Trophoblast cell (in vitro differentiated cells and primary cell): ENCODE measurements around the gene TLE1.

Experiments
- DNase-seq, 2 donors: peaks; one replicate each; pipeline ENCODE4 v3.0.0-alpha.2; 2016
- H2AFZ ChIP-seq: 2 replicates; pipeline ENCODE4 v1.6.1; 2013; ENCODE audit warnings: low read length, moderate library complexity, mild to moderate bottlenecking; ENCODE audit not compliant: insufficient read depth, poor library complexity
- H2AK5ac ChIP-seq: 2 replicates; pipeline ENCODE4 v1.6.1; 2013; ENCODE audit warnings: mild to moderate bottlenecking, low read length
- H2BK120ac ChIP-seq: 2 replicates; pipeline ENCODE4 v1.6.1; 2013; ENCODE audit warnings: low read length, mild to moderate bottlenecking, moderate library complexity; ENCODE audit not compliant: insufficient read depth, poor library complexity
- H2BK12ac ChIP-seq: 2 replicates; pipeline ENCODE4 v1.6.1; 2013; ENCODE audit warnings: mild to moderate bottlenecking, low read length, moderate library complexity
- H2BK5ac ChIP-seq: 2 replicates; pipeline ENCODE4 v1.6.1; 2013; ENCODE audit warnings: low read length, low read depth, moderate library complexity, mild to moderate bottlenecking; ENCODE audit not compliant: poor library complexity
- H3K14ac ChIP-seq: 2 replicates; pipeline ENCODE4 v1.6.1; 2013; ENCODE audit warnings: mild to moderate bottlenecking, low read length
- H3K18ac ChIP-seq: 2 replicates; pipeline ENCODE4 v1.6.1; 2013; ENCODE audit warnings: mild to moderate bottlenecking, low read length
- H3K23ac ChIP-seq: 2 replicates; pipeline ENCODE4 v1.6.1; 2013; ENCODE audit warnings: low read length
- H3K27ac ChIP-seq: 2 replicates; pipeline ENCODE4 v1.5.1; 2013; ENCODE audit warnings: low read depth, mild to moderate bottlenecking, inconsistent platforms, low read length, moderate library complexity
- H3K27me3 ChIP-seq: 2 replicates; pipeline ENCODE4 v1.6.1; 2013; ENCODE audit warnings: inconsistent platforms, mild to moderate bottlenecking, low read length, moderate library complexity; ENCODE audit not compliant: insufficient read depth
- H3K36me3 ChIP-seq, 2 experiments: 1 replicate in 1 of 2; 2 replicates in 1 of 2; pipeline ENCODE4 v1.6.1; 2013; ENCODE audit warnings: low read length in 2 of 2, mild to moderate bottlenecking in 2 of 2, moderate library complexity in 1 of 2; ENCODE audit not compliant: insufficient read depth in 2 of 2, control insufficient read depth in 1 of 2
- H3K4ac ChIP-seq: 2 replicates; pipeline ENCODE4 v1.6.1; 2013; ENCODE audit warnings: low read depth, mild to moderate bottlenecking, low read length, moderate library complexity
- H3K4me1 ChIP-seq, 2 experiments: 1 replicate in 1 of 2; 2 replicates in 1 of 2; pipeline ENCODE4 v1.6.1; 2013; ENCODE audit warnings: low read length in 2 of 2, mild to moderate bottlenecking in 2 of 2, moderate library complexity in 1 of 2; ENCODE audit not compliant: insufficient read depth in 2 of 2, control insufficient read depth in 1 of 2
- H3K4me2 ChIP-seq: 2 replicates; pipeline ENCODE4 v1.6.1; 2013; ENCODE audit warnings: inconsistent platforms, mild to moderate bottlenecking, low read length, moderate library complexity
- H3K4me3 ChIP-seq: 2 replicates; pipeline ENCODE4 v1.5.1; 2013; ENCODE audit warnings: mild to moderate bottlenecking, low read depth, low read length, inconsistent platforms
- H3K79me1 ChIP-seq: one replicate; pipeline ENCODE4 v1.6.1; 2013; ENCODE audit warnings: low read length
- H3K79me2 ChIP-seq: 2 replicates; pipeline ENCODE4 v1.6.1; 2013; ENCODE audit warnings: low read length, mild to moderate bottlenecking; ENCODE audit not compliant: control insufficient read depth, insufficient read depth, poor library complexity
- H3K9ac ChIP-seq: 2 replicates; pipeline ENCODE4 v1.6.1; 2013; ENCODE audit warnings: mild to moderate bottlenecking, low read length
- H3K9me3 ChIP-seq: 2 replicates; pipeline ENCODE4 v1.6.1; 2013; ENCODE audit warnings: low read depth, mild to moderate bottlenecking, control low read depth, inconsistent platforms, low read length; ENCODE audit not compliant: insufficient read depth
- H4K12ac ChIP-seq: 2 replicates; pipeline ENCODE4 v1.6.1; 2013; ENCODE audit warnings: low read depth, mild to moderate bottlenecking, low read length, moderate library complexity
- H4K8ac ChIP-seq: 2 replicates; pipeline ENCODE4 v1.6.1; 2013; ENCODE audit warnings: low read depth, mild to moderate bottlenecking, low read length, moderate library complexity
- H4K91ac ChIP-seq: one replicate; pipeline ENCODE4 v1.6.1; 2013; ENCODE audit warnings: low read depth, mild to moderate bottlenecking, low read length, moderate library complexity
- WGBS: extraction: QIAGEN DNeasy Blood & Tissue Kit; methylation state at CpG from one replicate; pipeline ENCODE4 v1.1.7; 2013; ENCODE audit warnings: missing lambda C conversion rate; ENCODE audit not compliant: insufficient read length, insufficient coverage; ENCODE audit errors: extremely low coverage; 5-methylcytosine and 5-hydroxymethylcytosine counted together

TLE1 gene

DNA sequence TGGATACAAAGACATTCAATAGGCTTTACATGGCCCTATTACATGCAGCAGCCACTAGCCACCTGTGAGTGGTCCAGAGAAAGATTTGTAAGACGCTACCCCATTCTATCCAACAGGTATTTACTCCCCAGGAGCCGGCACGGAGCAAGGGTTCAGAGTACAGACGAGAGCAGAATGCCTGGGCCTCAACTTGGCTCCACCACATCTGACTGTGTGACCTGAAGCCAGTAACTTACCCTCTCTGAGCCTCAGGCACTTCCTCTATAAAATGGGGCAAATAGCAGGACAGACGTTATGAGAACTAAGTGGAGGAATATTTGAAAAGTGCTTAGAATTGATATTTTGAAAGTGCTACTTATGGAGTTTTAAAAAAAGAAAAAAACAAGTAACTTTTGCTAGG is 100.0 kb downstream of the TLE1 start:
- no CpG with 5 or more reads among the region's 5 CpGs for WGBS
- peaks cover 1% of the 10 kb centered on the region for H3K9me3 ChIP-seq
- no peak for DNase-seq
- no peak overlapping the region for H3K14ac ChIP-seq
- H3K4me3 ChIP-seq: no peak overlapping the region
- peaks cover 22 to 37% of the 10 kb centered on the region in 2 experiments for H3K36me3 ChIP-seq
- H3K79me1 ChIP-seq: peaks cover 7% of the 10 kb centered on the region
- peaks cover 2 to 5% of the 10 kb centered on the region in 2 experiments for H3K4me1 ChIP-seq
- H2AK5ac ChIP-seq: no peak overlapping the region
- H4K8ac ChIP-seq: no peak overlapping the region
- no peak overlapping the region for H4K91ac ChIP-seq
- no peak overlapping the region for H3K23ac ChIP-seq
- no peak overlapping the region for H2BK120ac ChIP-seq
- no peaks in the 10 kb centered on the region for H3K27me3 ChIP-seq
- H4K12ac ChIP-seq: no peak overlapping the region
- H2BK5ac ChIP-seq: no peak overlapping the region
- no peak overlapping the region for H3K4ac ChIP-seq
- no peak overlapping the region for H3K9ac ChIP-seq
- no peak overlapping the region for H2AFZ ChIP-seq
- no peaks in the 10 kb centered on the region for H3K79me2 ChIP-seq
- H3K27ac ChIP-seq: no peak overlapping the region
- H3K18ac ChIP-seq: no peak overlapping the region
- H2BK12ac ChIP-seq: no peak overlapping the region
- no peak overlapping the region for H3K4me2 ChIP-seq

DNA sequence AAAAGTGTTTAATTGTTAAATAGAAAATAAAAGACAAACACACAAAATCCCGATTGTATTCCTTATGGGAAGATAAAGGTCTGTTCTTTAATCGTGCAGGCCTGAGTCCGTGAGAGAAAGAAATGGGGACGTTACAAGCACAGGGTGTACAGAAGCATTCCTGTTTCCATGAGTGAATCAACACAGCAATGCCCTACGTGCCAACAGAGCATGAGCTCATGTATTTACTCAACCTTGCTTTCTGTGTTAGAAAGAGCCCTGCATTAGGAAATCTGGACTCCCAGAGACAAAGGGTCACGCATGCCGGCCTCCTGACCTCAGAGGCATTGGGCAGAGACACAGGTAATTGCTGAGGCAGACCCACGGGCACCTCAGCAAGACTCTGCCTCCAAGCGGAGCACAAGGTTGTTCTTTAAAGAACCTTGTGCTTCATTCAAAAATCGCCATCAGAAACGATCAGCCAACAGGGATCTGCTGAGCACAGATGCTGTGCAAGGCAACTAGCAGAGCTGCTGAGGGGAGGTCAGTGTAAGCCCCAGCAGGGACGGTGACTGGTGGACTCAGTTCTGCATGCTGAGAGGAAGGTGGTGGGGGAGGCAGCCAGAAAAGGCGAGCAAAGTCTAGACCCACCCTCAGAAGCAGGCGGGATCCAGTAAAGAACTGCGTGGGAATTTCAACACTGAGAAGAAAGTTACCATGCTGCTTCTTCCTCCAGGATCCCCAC is 101.0 kb downstream of the TLE1 start:
- Histone ChIP-seq H3K23ac (no peak overlapping the region), H4K12ac (no peak overlapping the region), H2BK12ac (no peak overlapping the region), H3K14ac (no peak overlapping the region), H3K4me1 (peaks cover 2 to 5% of the 10 kb centered on the region in 2 experiments), H3K36me3 (peaks cover 26 to 43% of the 10 kb centered on the region in 2 experiments), H4K8ac (no peak overlapping the region), H4K91ac (peak overlapping the region; percentile 16), H3K9ac (no peak overlapping the region), H2BK120ac (no peak overlapping the region), H3K79me2 (no peaks in the 10 kb centered on the region), H3K79me1 (peaks cover 7% of the 10 kb centered on the region), H3K27me3 (no peaks in the 10 kb centered on the region), H3K4me2 (no peak overlapping the region), H2AFZ (no peak overlapping the region), H3K18ac (no peak overlapping the region), H3K9me3 (peaks cover 1% of the 10 kb centered on the region), H3K4ac (no peak overlapping the region), H3K4me3 (no peak overlapping the region), H3K27ac (no peak overlapping the region), H2AK5ac (no peak overlapping the region), H2BK5ac (no peak overlapping the region)
- WGBS: no CpG with 5 or more reads among the region's 15 CpGs
- peak; percentile 42 to 59 for DNase-seq

DNA sequence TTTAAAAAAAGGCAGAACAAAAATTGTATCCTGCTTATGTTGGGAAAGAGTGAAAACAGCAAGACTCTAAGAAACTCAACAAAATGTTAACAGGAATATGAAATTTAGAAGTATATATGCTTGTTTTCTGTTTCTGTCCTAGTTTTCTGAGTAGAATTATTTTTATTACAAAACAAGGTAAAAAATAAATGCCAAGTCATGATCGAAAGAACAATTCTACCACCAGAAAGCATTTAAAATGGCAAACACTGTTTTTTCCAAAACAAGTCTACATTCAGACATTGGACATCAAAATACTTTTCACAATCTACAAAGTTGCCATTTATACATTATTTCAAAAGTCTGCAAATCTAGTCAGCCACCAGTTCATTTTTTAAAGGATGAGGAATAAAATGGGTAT is 102.6 kb downstream of the TLE1 start:
- Histone ChIP-seq H4K12ac (no peak overlapping the region), H3K18ac (no peak overlapping the region), H3K79me2 (no peaks in the 10 kb centered on the region), H3K23ac (no peak overlapping the region), H3K79me1 (peaks cover 3% of the 10 kb centered on the region), H4K91ac (no peak overlapping the region), H3K14ac (no peak overlapping the region), H3K4me3 (no peak overlapping the region), H3K27me3 (no peaks in the 10 kb centered on the region), H2BK120ac (no peak overlapping the region), H2BK5ac (no peak overlapping the region), H2AK5ac (no peak overlapping the region), H3K27ac (no peak overlapping the region), H2BK12ac (no peak overlapping the region), H3K9ac (no peak overlapping the region), H3K36me3 (peaks cover 22 to 40% of the 10 kb centered on the region in 2 experiments), H4K8ac (no peak overlapping the region), H3K4me2 (no peak overlapping the region), H2AFZ (no peak overlapping the region), H3K4ac (no peak overlapping the region), H3K4me1 (peaks cover 2 to 4% of the 10 kb centered on the region in 2 experiments), H3K9me3 (peaks cover under 1% of the 10 kb centered on the region)
- WGBS: no CpG with 5 or more reads among the region's 1 CpG
- no peak for DNase-seq

DNA sequence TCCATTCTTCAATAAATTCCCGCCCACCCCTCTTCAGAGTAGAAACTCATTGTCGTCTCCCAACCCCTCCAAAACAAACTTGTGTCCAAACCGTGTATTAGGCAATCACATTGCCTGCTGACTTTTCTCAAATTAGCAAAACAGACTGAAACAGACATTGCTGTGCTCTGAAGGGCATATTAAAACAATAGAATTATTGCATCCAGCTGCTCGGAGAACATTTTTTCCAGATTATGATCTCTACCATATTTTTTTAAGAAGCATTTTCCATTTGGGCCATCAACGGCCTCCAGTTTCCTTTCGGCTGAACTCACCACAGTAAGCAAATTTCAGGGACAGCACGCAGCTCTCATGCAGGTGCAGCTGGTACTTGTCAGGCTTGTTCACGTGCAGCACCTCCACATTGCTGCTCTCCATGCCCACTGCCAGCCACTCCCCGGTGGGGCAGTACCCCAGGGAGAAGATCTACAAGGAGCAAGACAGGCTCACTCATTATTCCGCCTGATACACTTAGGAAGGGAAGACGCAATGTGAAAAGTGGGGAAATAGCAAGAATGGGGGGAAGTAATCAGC is 104.1 kb downstream of the TLE1 start:
- peaks cover 2 to 4% of the 10 kb centered on the region in 2 experiments for H3K4me1 ChIP-seq
- no peak overlapping the region for H4K12ac ChIP-seq
- H3K79me2 ChIP-seq: no peaks in the 10 kb centered on the region
- no peak overlapping the region for H3K23ac ChIP-seq
- H2AFZ ChIP-seq: no peak overlapping the region
- no peak overlapping the region for H4K91ac ChIP-seq
- no peak for DNase-seq
- no peak overlapping the region for H3K18ac ChIP-seq
- H3K4me2 ChIP-seq: no peak overlapping the region
- no peak overlapping the region for H3K4ac ChIP-seq
- no peak overlapping the region for H3K9ac ChIP-seq
- H2AK5ac ChIP-seq: no peak overlapping the region
- H3K27me3 ChIP-seq: no peaks in the 10 kb centered on the region
- no peak overlapping the region for H4K8ac ChIP-seq
- H3K79me1 ChIP-seq: no peaks in the 10 kb centered on the region
- H3K9me3 ChIP-seq: no peaks in the 10 kb centered on the region
- WGBS: no CpG with 5 or more reads among the region's 11 CpGs
- H3K27ac ChIP-seq: no peak overlapping the region
- no peak overlapping the region for H2BK120ac ChIP-seq
- no peak overlapping the region for H2BK5ac ChIP-seq
- H3K36me3 ChIP-seq: peaks cover 21 to 34% of the 10 kb centered on the region in 2 experiments
- H3K14ac ChIP-seq: no peak overlapping the region
- H2BK12ac ChIP-seq: no peak overlapping the region
- no peak overlapping the region for H3K4me3 ChIP-seq
